Spleen (tissue), 11 donors: Measurements from ENCODE around the gene OTUD3. TPM values are rescaled to one million over a fixed set of nuclear protein-coding genes. Genes with fewer than 3 reads are reported as not detected.

Experiments used
- DNase-seq: peaks from one replicate; pipeline ENCODE4 v3.0.0-alpha.2; 2020
- H3K27ac ChIP-seq, 8 donors: fragments of 200-600 bp; sonication (generic) in 7 of 8; 1 replicate in 4 of 8; 2 replicates in 4 of 8; pipeline versions ENCODE4 v1.5.0 to v1.8.0; 2016 to 2021; ENCODE audit warnings: inconsistent platforms in 4 of 8, mild to moderate bottlenecking in 4 of 8, moderate library complexity in 1 of 8
- H3K27me3 ChIP-seq, 7 donors: fragments of 200-600 bp; sonication (generic) in 6 of 7; replicated peaks in 1 of 7; 1 replicate in 4 of 7; 2 replicates in 3 of 7; pipeline versions ENCODE4 v1.5.0 to v1.8.0; 2016 to 2021; ENCODE audit warnings: inconsistent platforms in 3 of 7, mild to moderate bottlenecking in 1 of 7
- H3K36me3 ChIP-seq, 6 donors: fragments of 200-600 bp; sonication (generic) in 5 of 6; 1 replicate in 4 of 6; 2 replicates in 2 of 6; pipeline versions ENCODE4 v1.5.0 to v1.8.0; 2016 to 2021; ENCODE audit warnings: inconsistent platforms in 2 of 6
- H3K4me1 ChIP-seq, 6 donors: fragments of 200-600 bp; sonication (generic) in 5 of 6; 1 replicate in 3 of 6; 2 replicates in 3 of 6; pipeline versions ENCODE4 v1.5.0 to v1.8.0; 2016 to 2021; ENCODE audit warnings: inconsistent platforms in 3 of 6
- H3K4me3 ChIP-seq, 8 donors: fragments of 200-600 bp; sonication (generic) in 7 of 8; 1 replicate in 4 of 8; 2 replicates in 4 of 8; pipeline versions ENCODE4 v1.5.0 to v1.8.0; 2016 to 2021; ENCODE audit warnings: inconsistent platforms in 4 of 8, mild to moderate bottlenecking in 4 of 8, moderate library complexity in 2 of 8
- H3K9me3 ChIP-seq, 8 donors: fragments of 200-600 bp; sonication (generic) in 7 of 8; 1 replicate in 4 of 8; 2 replicates in 4 of 8; pipeline versions ENCODE4 v1.5.0 to v1.8.0; 2016 to 2021; ENCODE audit warnings: inconsistent platforms in 4 of 8
- CTCF ChIP-seq, 11 experiments: fragments of 200-600 bp in 7 of 11; fragments of 450-650 bp in 4 of 11; sonication (generic) in 4 of 11; IDR thresholded peaks in 8 of 11; conservative IDR thresholded peaks in 3 of 11; 1 replicate in 7 of 11; 2 replicates in 4 of 11; pipeline versions ENCODE4 v1.4.0 to v1.8.0; 2016 to 2021; ENCODE audit warnings: antibody characterized with exemption in 11 of 11, inconsistent platforms in 4 of 11, mild to moderate bottlenecking in 1 of 11
- POLR2A ChIP-seq, 3 donors: fragments of 450-650 bp; IDR thresholded peaks; one replicate each; pipeline ENCODE4 v1.5.1; 2017; ENCODE audit warnings: antibody characterized with exemption in 3 of 3, mild to moderate bottlenecking in 1 of 3
- POLR2AphosphoS5 ChIP-seq, 3 donors: sonication (generic); formaldehyde crosslinking; IDR thresholded peaks; one replicate each; pipeline ENCODE4 v1.5.1; 2017; ENCODE audit warnings: antibody characterized with exemption in 3 of 3
- WGBS, 5 donors: extraction: QIAGEN DNeasy Blood & Tissue Kit in 3 of 5; methylation state at CpG; one replicate each; pipeline versions ENCODE4 v1.1.5 to v1.1.7; 2013 to 2018; 5-methylcytosine and 5-hydroxymethylcytosine counted together
- intact Hi-C: fragments of 100-400 bp; cut with DNase I; formaldehyde crosslinking; loops from one replicate; pipeline ENCODE4 v1.15.0; 2023; ENCODE audit warnings: low total_unique reads
- polyA plus RNA-seq, 3 donors: library from polyadenylated mRNA; stranded (reverse); fragments of 200-250 nt; gene quantifications; one replicate each; pipeline ENCODE4 v1.2.1, GENCODE V29; 2013
- total RNA-seq, 7 donors: library from RNA; depleted of rRNA in 3 of 7; stranded (reverse); fragments of >200 nt in 3 of 7; fragmentation: NEBNext Ultra II Directional in 4 of 7; extraction: Animal tissue kit (Norgen Biotek cat#: 25700) in 4 of 7; gene quantifications; one replicate each; pipeline versions ENCODE4 v1.1.0 to v1.2.1, GENCODE V29; 2016 to 2021
- donor health status: healthy with polysubstance abuse.
- donor health status: DM: no; HTN: no; CAD: no; lungs with moderate emphysema.
- donor health status: DM: no; HTN: no; CAD: no.
- donor health status: Bipolar disorder and iron deficiency.
- donor health status: healthy.
- donor health status: DM: no; HTN: no; CAD: no.
- donor health status: DM: yes; HTN: yes; CAD: no.

The OTUD3 gene
- total and polyA plus RNA-seq, 10 donors, result 1.5 to 14.0 (median 6.7) TPM

DNA sequence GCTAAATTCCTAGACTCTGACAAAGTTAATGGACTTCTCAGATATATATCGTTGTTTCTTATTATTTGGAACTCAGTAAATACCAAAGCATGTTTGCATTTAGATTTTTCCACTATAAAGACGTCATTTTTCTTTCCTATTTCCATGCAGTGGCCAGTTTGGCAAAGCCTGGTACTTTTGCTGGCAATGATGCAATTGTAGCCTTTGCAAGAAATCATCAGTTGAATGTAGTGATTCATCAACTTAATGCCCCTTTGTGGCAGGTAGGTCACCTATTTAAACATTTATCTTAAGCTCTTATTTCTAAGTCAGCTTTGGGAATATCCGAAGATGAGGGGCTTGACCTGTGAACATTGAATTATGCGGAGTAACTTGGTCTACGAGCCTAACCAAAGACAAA, 12.0 kb downstream of the OTUD3 start:
- Histone ChIP-seq H3K27ac (no peak overlapping the region), H3K36me3 (peaks cover 0 to 93% (median 59%) of the 10 kb centered on the region in 6 donors), H3K4me1 (no peaks in the 10 kb centered on the region), H3K9me3 (no peaks in the 10 kb centered on the region), H3K27me3 (no peaks in the 10 kb centered on the region), H3K4me3 (no peak overlapping the region)
- intact Hi-C loops, result no loop called here
- 93 to 96% (median 94%) methylated on average over 5 of the region's 5 CpGs for WGBS, 5 donors
- TF ChIP-seq CTCF (IDR thresholded peaks at IDR 0.05 in 8 of 11, conservative IDR thresholded peaks at IDR 0.05 in 3 of 11) (no peak), POLR2A (IDR thresholded peaks at IDR 0.05) (no peak), POLR2AphosphoS5 (IDR thresholded peaks at IDR 0.05) (no peak)
- DNase-seq, result no peak

- TF ChIP-seq POLR2A (IDR thresholded peaks at IDR 0.05) (no peak), POLR2AphosphoS5 (IDR thresholded peaks at IDR 0.05) (no peak), CTCF (IDR thresholded peaks at IDR 0.05 in 8 of 11, conservative IDR thresholded peaks at IDR 0.05 in 3 of 11) (no peak)
- DNase-seq, result no peak
- WGBS, 5 donors, result 90 to 100% (median 96%) methylated on average over 1 of the region's 1 CpG
- no peaks in the 10 kb centered on the region for H3K9me3 ChIP-seq
- H3K4me1 ChIP-seq, result no peaks in the 10 kb centered on the region
- no peaks in the 10 kb centered on the region for H3K27me3 ChIP-seq
- H3K4me3 ChIP-seq, result no peak overlapping the region
- no peak overlapping the region for H3K27ac ChIP-seq
- intact Hi-C loops, result no loop called here
- H3K36me3 ChIP-seq, result peaks cover 0 to 100% (median 65%) of the 10 kb centered on the region in 6 donors
Measured at GRCh38 chr1:19901653-19902052, 19.5 kb downstream of the OTUD3 start.

DNA sequence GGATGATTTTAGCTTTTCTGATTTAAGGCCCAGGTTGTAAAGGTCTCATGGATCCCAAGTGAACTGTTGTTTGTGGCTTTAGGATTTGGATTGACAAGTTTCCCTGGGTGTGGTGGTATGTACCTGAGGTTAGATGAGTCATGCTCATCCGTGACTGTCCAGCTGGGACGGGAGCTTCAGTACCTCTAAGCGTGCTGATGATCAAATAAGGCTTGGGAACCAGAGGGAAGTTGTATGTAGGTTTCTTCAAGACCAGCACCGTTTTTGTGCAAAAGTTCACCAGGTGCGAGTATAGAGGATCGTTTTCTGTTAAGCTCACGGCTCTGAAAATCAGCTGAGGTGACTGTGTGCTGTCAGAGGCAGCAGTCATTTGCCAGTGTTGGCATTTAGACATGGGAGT, 21.4 kb downstream of the OTUD3 start:
- TF ChIP-seq POLR2AphosphoS5 (IDR thresholded peaks at IDR 0.05) (no peak), POLR2A (IDR thresholded peaks at IDR 0.05) (no peak), CTCF (IDR thresholded peaks at IDR 0.05 in 8 of 11, conservative IDR thresholded peaks at IDR 0.05 in 3 of 11) (no peak)
- WGBS, 5 donors, result 86 to 98% (median 94%) methylated on average over 7 of the region's 7 CpGs
- DNase-seq, result no peak
- Histone ChIP-seq H3K27me3 (no peaks in the 10 kb centered on the region), H3K4me1 (no peaks in the 10 kb centered on the region), H3K9me3 (no peaks in the 10 kb centered on the region), H3K36me3 (peaks cover 0 to 100% (median 68%) of the 10 kb centered on the region in 6 donors), H3K27ac (no peak overlapping the region), H3K4me3 (no peak overlapping the region)
- intact Hi-C loops, result no loop called here

GRCh38 chr1:19907456-19907855, 25.3 kb downstream of the OTUD3 start:
- Histone ChIP-seq H3K4me1 (no peaks in the 10 kb centered on the region), H3K27ac (no peak overlapping the region), H3K27me3 (no peaks in the 10 kb centered on the region), H3K9me3 (no peaks in the 10 kb centered on the region), H3K36me3 (peaks cover 0 to 100% (median 82%) of the 10 kb centered on the region in 6 donors), H3K4me3 (no peak overlapping the region)
- intact Hi-C loops, result no loop called here
- TF ChIP-seq POLR2AphosphoS5 (IDR thresholded peaks at IDR 0.05), result no peak
- TF ChIP-seq POLR2A (IDR thresholded peaks at IDR 0.05), result no peak
- no peak for TF ChIP-seq CTCF (IDR thresholded peaks at IDR 0.05 in 8 of 11, conservative IDR thresholded peaks at IDR 0.05 in 3 of 11)
- 93 to 97% (median 96%) methylated on average over 13 of the region's 13 CpGs for WGBS, 5 donors
- no peak for DNase-seq
